GM23338 (cell line): Measurements from ENCODE around the gene BRD9. TPM values are rescaled to one million over a fixed set of nuclear protein-coding genes. Genes with fewer than 3 reads are reported as not detected.

ENCODE experiments used
- ATAC-seq: fragments of 200-7000 bp; cut with Tn5 transposase; 3 replicates; pipeline ENCODE4 v1.9.1; 2020
- DNase-seq: peaks from one replicate; pipeline ENCODE4 v3.0.0-alpha.2; 2015; ENCODE audit warnings: low spot score
- H2AFZ ChIP-seq: fragments of 200-600 bp; sonication (generic); 2 replicates; pipeline ENCODE4 v1.8.0; 2016; ENCODE audit warnings: antibody characterized with exemption, mild to moderate bottlenecking, moderate library complexity
- H3F3A ChIP-seq: fragments of 200-600 bp; sonication (generic); replicated peaks from 2 replicates; pipeline ENCODE4 v1.8.0; 2017; ENCODE audit warnings: antibody characterized with exemption, mixed run types, low read depth
- H3K27ac ChIP-seq: fragments of 200-600 bp; sonication (generic); 2 replicates; pipeline ENCODE4 v1.6.1; 2016; ENCODE audit warnings: low read depth
- H3K27me3 ChIP-seq: fragments of 200-600 bp; sonication (generic); 2 replicates; pipeline ENCODE4 v1.8.0; 2016; ENCODE audit warnings: mild to moderate bottlenecking, mixed run types, moderate library complexity; ENCODE audit not compliant: insufficient read depth
- H3K36me3 ChIP-seq: fragments of 200-600 bp; sonication (generic); 2 replicates; pipeline ENCODE4 v1.8.0; 2016; ENCODE audit warnings: mild to moderate bottlenecking; ENCODE audit not compliant: insufficient read depth
- H3K4me1 ChIP-seq: fragments of 200-600 bp; sonication (generic); 2 replicates; pipeline ENCODE4 v1.8.0; 2016; ENCODE audit warnings: mild to moderate bottlenecking, moderate library complexity; ENCODE audit not compliant: insufficient read depth
- H3K4me2 ChIP-seq: fragments of 200-600 bp; sonication (generic); 2 replicates; pipeline ENCODE4 v1.7.1; 2017; ENCODE audit warnings: mixed run types
- H3K4me3 ChIP-seq: fragments of 200-600 bp; sonication (generic); 2 replicates; pipeline ENCODE4 v1.6.1; 2016; ENCODE audit warnings: mixed run types
- H3K79me2 ChIP-seq: fragments of 200-600 bp; sonication (generic); replicated peaks from 2 replicates; pipeline ENCODE4 v1.8.0; 2017; ENCODE audit warnings: mild to moderate bottlenecking; ENCODE audit not compliant: insufficient read depth
- H3K9me2 ChIP-seq: fragments of 200-600 bp; sonication (generic); 2 replicates; pipeline ENCODE4 v1.8.0; 2017; ENCODE audit not compliant: insufficient read depth
- H4K20me1 ChIP-seq: fragments of 200-600 bp; sonication (generic); replicated peaks from 2 replicates; pipeline ENCODE4 v1.8.0; 2017; ENCODE audit warnings: mild to moderate bottlenecking; ENCODE audit not compliant: insufficient read depth
- H3K27ac Mint-ChIP-seq: 2 replicates; pipeline ENCODE4 v1.8.0; 2020; ENCODE audit warnings: inconsistent platforms, mild to moderate bottlenecking, moderate library complexity, mixed read lengths
- H3K27me3 Mint-ChIP-seq: 3 replicates; pipeline ENCODE4 v1.8.0; 2022; ENCODE audit warnings: low read depth, mild to moderate bottlenecking, moderate library complexity, mixed read lengths, inconsistent platforms; ENCODE audit not compliant: insufficient read depth, poor library complexity
- H3K36me3 Mint-ChIP-seq: 3 replicates; pipeline ENCODE4 v1.8.0; 2021; ENCODE audit warnings: low read depth, mild to moderate bottlenecking, inconsistent platforms, moderate library complexity, mixed read lengths
- H3K4me1 Mint-ChIP-seq: 3 replicates; pipeline ENCODE4 v1.8.0; 2020; ENCODE audit warnings: mild to moderate bottlenecking, inconsistent platforms, mixed read lengths
- H3K4me3 Mint-ChIP-seq: 3 replicates; pipeline ENCODE4 v1.8.0; 2021; ENCODE audit warnings: moderate library complexity, mild to moderate bottlenecking, inconsistent platforms, mixed read lengths
- H3K9me3 Mint-ChIP-seq: 3 replicates; pipeline ENCODE4 v1.8.0; 2020; ENCODE audit warnings: moderate library complexity, mild to moderate bottlenecking, inconsistent platforms, mixed read lengths
- CTCF ChIP-seq, 2 experiments: fragments of 200-600 bp in 1 of 2; sonication (generic) in 1 of 2; conservative IDR thresholded peaks; 2 replicates each; pipeline versions ENCODE4 v1.5.1 to v1.6.1; 2016 to 2017; ENCODE audit warnings: antibody characterized with exemption in 2 of 2, low read depth in 2 of 2, mild to moderate bottlenecking in 2 of 2, moderate library complexity in 1 of 2
- ETS1 ChIP-seq: IDR thresholded peaks from 2 replicates; pipeline ENCODE4 v1.6.1; 2016; ENCODE audit warnings: antibody characterized with exemption
- EZH2 ChIP-seq: fragments of 200-600 bp; sonication (generic); IDR thresholded peaks from one replicate; pipeline ENCODE4 v1.8.0; 2017; ENCODE audit warnings: antibody characterized with exemption, mild to moderate bottlenecking, low read depth; ENCODE audit not compliant: unreplicated experiment
- EZH2phosphoT487 ChIP-seq: fragments of 200-600 bp; sonication (generic); IDR thresholded peaks from one replicate; pipeline ENCODE4 v1.8.1; 2018; ENCODE audit warnings: antibody characterized with exemption; ENCODE audit not compliant: unreplicated experiment
- NANOG ChIP-seq: IDR thresholded peaks from 2 replicates; pipeline ENCODE4 v1.6.1; 2016; ENCODE audit warnings: antibody characterized with exemption, borderline replicate concordance
- POLR2AphosphoS5 ChIP-seq: IDR thresholded peaks from 2 replicates; pipeline ENCODE4 v1.6.1; 2016; ENCODE audit warnings: antibody characterized with exemption, low read depth
- REST ChIP-seq: IDR thresholded peaks from one replicate; pipeline ENCODE4 v1.6.1; 2018; ENCODE audit warnings: antibody characterized with exemption; ENCODE audit not compliant: unreplicated experiment
- STAT1 ChIP-seq: IDR thresholded peaks from one replicate; pipeline ENCODE4 v1.6.1; 2016; ENCODE audit warnings: antibody characterized with exemption; ENCODE audit not compliant: unreplicated experiment
- ZNF114 ChIP-seq: fragments of 250-450 bp; sonication (Bioruptor Pico); IDR thresholded peaks from 2 replicates; pipeline ENCODE4 v1.5.0; 2020; ENCODE audit warnings: mild to moderate bottlenecking, moderate library complexity
- ZNF331 ChIP-seq: fragments of 250-450 bp; sonication (Bioruptor Pico); IDR thresholded peaks from 2 replicates; pipeline ENCODE4 v1.5.0; 2020; ENCODE audit warnings: low read depth, mild to moderate bottlenecking, moderate library complexity
- polyA plus RNA-seq: library from polyadenylated mRNA; unstranded; fragments of >200 nt; fragmentation: Nextera tagmentation; extraction: Ambion mirVana; gene quantifications from 2 replicates; pipeline ENCODE4 v1.2.1, GENCODE V29; 2016
- total RNA-seq: library from RNA; depleted of rRNA; stranded (reverse); fragments of >200 nt; shearing (Covaris generic); gene quantifications from 2 replicates; pipeline ENCODE4 v1.2.3, GENCODE V29; 2014

The BRD9 gene
- total and polyA plus RNA-seq, 2 experiments from 2014 or later, result 32.9 to 54.7 TPM

GRCh38 chr5:891837-892393 is 686 bp downstream of the BRD9 start (continued):
- TF ChIP-seq NANOG, result no peak
- no peak for TF ChIP-seq POLR2AphosphoS5
- TF ChIP-seq ZNF114 (CRISPR knock-in tag), result no peak
- no peak for TF ChIP-seq EZH2phosphoT487
- no peak for TF ChIP-seq EZH2
- TF ChIP-seq ETS1, result no peak
- TF ChIP-seq CTCF (conservative IDR thresholded peaks at IDR 0.05; ENCODE audit: low read depth in 2 of 2), result no peak
- no peak for TF ChIP-seq ZNF331
- no peak for TF ChIP-seq REST

GRCh38 chr5:891117-891836 is 1.3 kb downstream of the BRD9 start:
- Histone ChIP-seq H3F3A (0 out of 2 replicates have a peak, but pooled peaks cover 6% of the 10 kb centered on the region), H3K27ac (no peak overlapping the region), H3K9me2 (no peaks in the 10 kb centered on the region), H3K36me3 (peaks cover 62% of the 10 kb centered on the region), H2AFZ (no peak overlapping the region), H3K79me2 (peaks cover 87% of the 10 kb centered on the region), H4K20me1 (peaks cover 37% of the 10 kb centered on the region), H3K4me1 (peaks cover 14% of the 10 kb centered on the region; the same call in 1 of the 2 replicates), H3K4me3 (peak overlapping the region; percentile 92), H3K27me3 (no peaks in the 10 kb centered on the region), H3K4me2 (peak overlapping the region; percentile 95)
- no peak for TF ChIP-seq STAT1
- no peak for TF ChIP-seq CTCF (conservative IDR thresholded peaks at IDR 0.05; ENCODE audit: low read depth in 2 of 2)
- Mint-ChIP-seq H3K27me3 (peaks cover 8% of the 10 kb centered on the region), H3K27ac (peak overlapping the region; percentile 86), H3K9me3 (no peaks in the 10 kb centered on the region), H3K36me3 (peaks cover 85% of the 10 kb centered on the region), H3K4me1 (peaks cover 17% of the 10 kb centered on the region), H3K4me3 (peak overlapping the region; percentile 90)
- peak; percentile 18 for DNase-seq
- ATAC-seq, result peak; percentile 48
